Measurements from ENCODE around the gene CASK.

Gene CASK, protein sequence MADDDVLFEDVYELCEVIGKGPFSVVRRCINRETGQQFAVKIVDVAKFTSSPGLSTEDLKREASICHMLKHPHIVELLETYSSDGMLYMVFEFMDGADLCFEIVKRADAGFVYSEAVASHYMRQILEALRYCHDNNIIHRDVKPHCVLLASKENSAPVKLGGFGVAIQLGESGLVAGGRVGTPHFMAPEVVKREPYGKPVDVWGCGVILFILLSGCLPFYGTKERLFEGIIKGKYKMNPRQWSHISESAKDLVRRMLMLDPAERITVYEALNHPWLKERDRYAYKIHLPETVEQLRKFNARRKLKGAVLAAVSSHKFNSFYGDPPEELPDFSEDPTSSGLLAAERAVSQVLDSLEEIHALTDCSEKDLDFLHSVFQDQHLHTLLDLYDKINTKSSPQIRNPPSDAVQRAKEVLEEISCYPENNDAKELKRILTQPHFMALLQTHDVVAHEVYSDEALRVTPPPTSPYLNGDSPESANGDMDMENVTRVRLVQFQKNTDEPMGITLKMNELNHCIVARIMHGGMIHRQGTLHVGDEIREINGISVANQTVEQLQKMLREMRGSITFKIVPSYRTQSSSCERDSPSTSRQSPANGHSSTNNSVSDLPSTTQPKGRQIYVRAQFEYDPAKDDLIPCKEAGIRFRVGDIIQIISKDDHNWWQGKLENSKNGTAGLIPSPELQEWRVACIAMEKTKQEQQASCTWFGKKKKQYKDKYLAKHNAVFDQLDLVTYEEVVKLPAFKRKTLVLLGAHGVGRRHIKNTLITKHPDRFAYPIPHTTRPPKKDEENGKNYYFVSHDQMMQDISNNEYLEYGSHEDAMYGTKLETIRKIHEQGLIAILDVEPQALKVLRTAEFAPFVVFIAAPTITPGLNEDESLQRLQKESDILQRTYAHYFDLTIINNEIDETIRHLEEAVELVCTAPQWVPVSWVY
- total RNA-seq: 36.3 to 107 (median 103) reads per million in 3 experiments

DNA sequence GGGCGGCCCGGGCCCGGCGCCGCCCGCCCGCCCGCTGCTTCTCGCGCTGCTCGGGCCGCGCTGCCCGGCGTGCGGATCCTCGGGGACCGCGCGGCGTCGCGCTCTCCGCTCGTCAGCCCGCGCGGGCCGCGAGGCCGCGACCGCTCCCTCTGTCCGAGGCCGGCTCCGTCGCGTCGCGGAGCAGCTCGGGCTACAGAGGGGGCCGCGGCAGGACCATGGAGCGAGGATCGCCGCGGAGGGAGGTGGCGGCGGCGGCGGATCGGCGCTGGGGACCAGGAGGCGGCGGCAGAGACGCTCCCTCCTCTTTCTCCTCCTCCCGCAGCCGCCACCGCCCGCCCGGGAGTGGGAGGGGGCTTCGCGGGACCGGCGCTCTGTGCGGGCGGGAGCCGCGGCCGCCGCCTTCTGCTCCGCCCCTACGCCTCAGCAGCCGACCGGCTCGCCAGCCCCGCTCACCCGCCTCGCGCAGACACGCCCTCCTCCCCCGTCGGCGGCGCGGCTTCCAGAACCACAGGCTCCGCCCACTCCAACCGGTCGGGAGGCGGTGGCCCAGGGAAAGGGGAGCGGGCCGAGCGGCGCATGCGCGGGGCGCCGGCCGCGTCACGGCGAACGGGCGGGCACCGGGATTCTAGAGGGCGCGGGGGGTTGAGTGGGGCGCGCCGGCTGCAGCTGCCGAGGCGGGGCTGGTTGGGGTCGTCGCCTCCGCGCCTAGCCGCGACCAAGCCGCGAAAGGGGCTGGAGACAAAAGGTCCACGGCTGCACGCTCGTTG, at the start of gene CASK:
Gene CASK (minus strand): TSS at position 344 of the 767 bp plus-strand sequence. CDS start 566 bp downstream, outside the sequence.
- DNase-seq: peak; percentile 89

DNA sequence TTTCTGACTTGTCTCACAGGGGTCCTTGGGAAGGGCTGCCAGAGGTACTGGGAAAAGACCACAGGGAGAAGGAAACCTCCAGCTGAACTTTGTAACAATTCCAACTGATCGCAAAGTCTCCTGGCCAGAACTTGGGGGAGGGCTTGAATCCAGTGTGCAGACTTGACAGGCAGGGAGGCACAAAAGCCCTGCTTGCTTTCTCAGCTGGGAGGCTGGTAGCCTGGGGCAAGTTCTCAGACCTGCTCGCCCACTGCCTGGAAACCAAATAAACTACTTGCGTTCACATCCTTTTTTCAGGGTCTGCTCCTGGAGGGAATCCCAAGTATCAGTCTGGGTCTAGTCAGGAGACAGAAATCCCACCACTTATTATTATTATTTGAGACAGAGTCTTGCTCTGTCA, 48.0 kb upstream of the CASK start:
- no peak for DNase-seq

- DNase-seq: no peak
These were observed 47.1 kb upstream of the CASK start for GRCh38 chrX:41970419-41970818.

DNA sequence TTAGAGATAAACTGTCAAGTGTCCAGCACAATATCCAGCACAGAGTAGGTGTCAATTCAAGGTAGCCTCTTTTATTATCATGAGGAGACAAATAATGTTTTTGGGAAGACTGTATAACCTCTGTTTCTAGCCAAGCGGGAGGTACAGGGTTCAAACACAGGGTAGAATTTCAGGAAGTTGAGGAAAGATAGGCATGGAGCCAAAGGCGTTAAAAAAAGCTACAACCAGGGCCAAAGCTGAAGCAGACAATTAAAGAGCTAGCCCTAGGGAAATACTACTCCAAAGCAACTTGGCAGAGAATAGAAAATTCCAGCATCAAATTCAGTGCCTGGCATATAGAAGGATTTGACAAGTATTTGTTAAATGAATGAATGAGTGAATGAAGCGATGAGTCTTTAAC, 40.0 kb upstream of the CASK start:
- DNase-seq: no peak

GRCh38 chrX:41960142-41960541, 36.8 kb upstream of the CASK start:
- DNase-seq: no peak

DNA sequence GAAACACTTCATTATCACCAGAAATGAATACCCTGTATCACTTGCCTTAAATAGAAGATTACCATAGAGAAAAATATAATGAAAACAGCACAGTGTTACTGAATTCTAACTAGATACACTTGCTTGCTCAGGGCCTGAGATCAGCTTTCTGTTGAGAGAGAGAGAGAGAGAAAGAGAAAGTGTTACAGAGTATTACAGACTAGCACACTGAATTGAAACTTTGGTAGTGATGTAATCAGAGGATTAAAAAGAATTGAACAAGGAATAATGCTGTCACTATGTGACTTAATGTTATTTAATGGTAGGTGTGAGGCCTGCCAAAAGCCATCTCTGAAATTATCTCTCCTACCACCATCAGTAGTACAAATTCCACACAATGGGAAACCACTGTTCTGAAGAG, 35.5 kb upstream of the CASK start:
- no peak for DNase-seq

DNA sequence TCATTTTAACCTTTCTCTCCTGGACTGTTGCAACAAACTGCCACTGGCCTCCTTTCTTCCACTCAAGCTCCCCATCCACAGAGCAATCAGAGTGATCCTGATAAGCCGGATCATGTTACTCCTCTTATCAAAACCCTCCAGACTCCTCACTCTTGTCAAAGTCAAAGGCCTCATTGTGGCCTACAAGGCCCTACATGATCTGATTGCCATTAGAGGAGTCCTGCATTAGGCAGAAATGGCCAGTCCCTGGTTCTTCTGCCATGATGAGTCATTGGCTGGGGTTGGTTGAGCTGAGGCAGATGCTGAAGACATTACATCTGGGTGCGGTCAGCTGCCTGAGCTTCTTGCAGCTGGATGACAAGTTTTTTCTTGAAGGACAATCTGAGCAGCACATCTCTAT, 32.7 kb upstream of the CASK start:
- no peak for DNase-seq

- DNase-seq: no peak
These were observed 28.7 kb upstream of the CASK start for GRCh38 chrX:41952102-41952501.

DNA sequence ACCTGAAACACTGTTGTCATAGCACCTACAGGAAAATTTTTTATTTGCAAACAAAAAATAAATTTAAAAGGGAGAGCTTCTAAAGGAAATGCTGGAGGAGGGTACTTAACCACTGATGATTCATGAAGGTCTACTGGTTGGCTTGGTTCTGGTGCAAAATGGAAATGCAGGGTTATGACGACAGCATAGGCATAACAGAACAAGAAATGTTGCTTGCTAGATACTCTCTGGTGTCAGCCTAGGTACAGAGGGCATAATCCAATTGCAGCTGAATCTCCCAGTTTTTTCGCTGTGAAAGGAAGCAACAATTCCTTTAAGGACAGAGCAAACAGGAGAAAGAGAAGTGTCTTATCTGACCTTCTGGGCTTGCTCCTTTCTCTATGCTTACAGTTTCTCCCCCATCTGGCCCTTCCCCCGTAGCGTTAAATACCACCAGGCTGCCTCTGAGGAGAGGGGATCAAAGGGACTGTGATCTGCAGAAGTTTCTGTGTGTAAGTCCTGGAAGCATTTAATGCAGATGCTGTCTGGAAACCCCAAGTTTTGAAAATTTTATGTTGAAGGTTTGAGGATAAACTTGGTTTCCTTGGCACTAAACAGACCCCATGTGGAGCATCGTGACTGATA, 23.7 kb upstream of the CASK start:
- no peak for DNase-seq

- no peak for DNase-seq
These were observed 22.9 kb upstream of the CASK start for GRCh38 chrX:41946235-41946634.

DNA sequence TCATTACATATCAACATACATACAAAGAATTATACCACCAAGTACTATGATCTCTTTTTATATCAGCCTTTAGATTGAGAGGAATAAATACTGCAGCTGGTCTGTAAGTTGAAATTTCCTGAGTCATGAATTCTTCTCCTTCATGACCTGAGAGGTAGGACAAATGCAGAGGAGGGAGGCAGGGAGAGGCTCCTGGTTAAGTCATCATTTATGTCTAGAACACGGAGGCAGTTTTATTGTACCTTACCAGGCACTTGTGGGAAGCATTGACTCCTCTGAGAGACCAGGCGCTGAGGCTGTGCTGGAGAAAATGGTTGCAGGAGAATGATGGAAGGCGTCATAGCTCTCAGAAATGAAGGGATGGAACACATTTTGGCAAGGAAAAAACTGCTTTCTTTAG, 12.5 kb upstream of the CASK start:
- DNase-seq: no peak

DNA sequence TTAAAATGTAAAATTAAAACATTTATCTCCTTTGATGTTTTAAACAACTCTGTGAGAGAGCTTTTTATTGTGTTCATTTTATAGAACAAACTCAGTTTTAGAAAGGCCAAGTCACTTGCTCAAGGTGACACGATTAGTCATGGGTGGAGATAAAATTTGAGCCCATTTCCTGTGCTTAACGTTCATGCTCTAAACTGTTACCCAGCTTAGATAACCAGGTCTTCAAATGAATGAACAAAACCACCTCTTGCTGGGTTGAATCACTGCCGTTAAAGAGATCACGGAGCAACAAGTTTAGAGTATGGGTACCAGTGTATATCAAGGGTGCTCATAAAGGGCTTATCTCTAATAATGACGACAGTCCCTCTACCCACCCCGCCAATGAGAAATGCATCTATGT, 10.2 kb upstream of the CASK start:
- DNase-seq: no peak

GRCh38 chrX:41932885-41933284, 9.5 kb upstream of the CASK start:
- no peak for DNase-seq

- DNase-seq: no peak
These were observed 8.2 kb upstream of the CASK start for GRCh38 chrX:41931591-41931990.

DNA sequence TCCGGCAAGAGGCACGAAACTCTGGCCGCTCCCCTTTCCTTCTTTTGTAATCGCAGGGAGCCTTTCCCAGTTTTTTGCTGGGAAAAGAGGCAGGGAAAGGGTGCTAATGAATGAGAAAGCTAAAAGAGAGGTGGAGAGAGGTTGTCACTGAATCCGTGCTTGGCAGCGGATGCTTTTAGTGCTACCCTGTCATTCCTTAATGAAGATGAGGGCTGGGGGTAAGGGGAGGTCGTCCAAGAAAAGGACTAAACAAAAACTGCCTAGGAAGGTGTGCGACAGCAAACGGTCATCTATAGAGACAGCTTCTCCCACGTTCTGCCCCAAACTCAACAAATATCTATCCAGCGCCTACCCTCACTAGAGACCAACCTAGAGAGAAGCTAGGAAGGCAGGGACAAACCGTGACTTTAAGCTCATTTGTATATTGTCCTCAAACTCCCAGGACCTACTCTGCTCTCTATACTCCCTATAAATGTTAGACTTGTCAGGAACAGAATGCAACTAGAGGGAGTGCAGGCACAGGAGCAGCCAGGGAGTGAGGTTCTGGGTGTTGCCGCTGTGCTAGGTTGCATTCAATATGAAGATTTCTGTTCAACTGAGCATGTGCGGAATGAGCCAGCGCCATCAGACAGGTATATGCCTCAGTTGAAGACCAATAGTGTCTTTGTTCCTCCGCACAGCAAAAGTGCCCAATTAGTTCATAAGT, 777 bp upstream of the CASK start:
- peak; percentile 28 for DNase-seq

GRCh38 chrX:41922431-41923151, 763 bp downstream of the CASK start:
- peak; percentile 7 for DNase-seq

- peak; percentile 10 for DNase-seq
These were observed 1.6 kb downstream of the CASK start for GRCh38 chrX:41921492-41922430.

DNA sequence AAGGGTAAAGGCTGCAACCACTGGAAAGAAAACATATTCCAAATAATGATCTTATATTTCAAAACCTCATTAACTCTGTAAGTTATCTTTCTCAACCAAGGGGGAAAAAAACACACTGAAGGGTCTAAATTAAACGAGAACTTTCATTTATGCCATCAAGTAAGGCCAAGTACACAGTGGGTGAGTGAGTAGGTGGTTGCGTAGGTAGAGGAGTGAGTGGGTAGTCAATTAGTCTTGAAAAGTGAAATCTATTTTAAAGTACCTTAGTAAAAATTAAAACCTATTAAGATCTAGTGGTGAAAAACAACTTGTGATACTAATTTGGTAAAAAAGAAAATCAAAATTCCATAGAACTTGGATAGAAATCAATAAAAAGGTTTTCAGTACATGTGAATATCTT, 3.5 kb downstream of the CASK start:
- no peak for DNase-seq

DNA sequence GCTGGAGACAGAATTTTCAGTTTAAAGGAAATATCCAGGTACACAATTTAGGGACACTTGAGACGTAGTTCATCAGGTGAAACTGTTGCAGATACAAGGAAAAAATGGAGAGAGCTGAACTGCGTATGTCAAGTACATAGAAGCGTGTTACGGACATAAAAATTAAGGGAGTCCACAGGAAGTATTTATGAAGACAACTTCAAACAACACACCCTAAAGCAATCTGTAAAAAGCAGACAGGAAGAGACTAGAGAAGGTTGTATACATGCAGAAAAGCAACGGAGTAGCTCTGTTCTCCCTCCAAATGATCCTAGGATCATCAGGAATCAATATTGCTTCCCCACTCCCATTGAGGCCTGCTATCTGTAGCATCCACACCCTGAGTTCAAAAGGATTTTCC, 5.8 kb downstream of the CASK start:
- DNase-seq: no peak

GRCh38 chrX:41913476-41913875, 9.9 kb downstream of the CASK start:
- no peak for DNase-seq

Data from central memory CD4-positive, alpha-beta T cell (primary cell).